ENCODE results near the gene RPS27L.
A peak's percentile ranks its signal among the peaks of the same experiment; 100 is the strongest.

Gene RPS27L

DNA sequence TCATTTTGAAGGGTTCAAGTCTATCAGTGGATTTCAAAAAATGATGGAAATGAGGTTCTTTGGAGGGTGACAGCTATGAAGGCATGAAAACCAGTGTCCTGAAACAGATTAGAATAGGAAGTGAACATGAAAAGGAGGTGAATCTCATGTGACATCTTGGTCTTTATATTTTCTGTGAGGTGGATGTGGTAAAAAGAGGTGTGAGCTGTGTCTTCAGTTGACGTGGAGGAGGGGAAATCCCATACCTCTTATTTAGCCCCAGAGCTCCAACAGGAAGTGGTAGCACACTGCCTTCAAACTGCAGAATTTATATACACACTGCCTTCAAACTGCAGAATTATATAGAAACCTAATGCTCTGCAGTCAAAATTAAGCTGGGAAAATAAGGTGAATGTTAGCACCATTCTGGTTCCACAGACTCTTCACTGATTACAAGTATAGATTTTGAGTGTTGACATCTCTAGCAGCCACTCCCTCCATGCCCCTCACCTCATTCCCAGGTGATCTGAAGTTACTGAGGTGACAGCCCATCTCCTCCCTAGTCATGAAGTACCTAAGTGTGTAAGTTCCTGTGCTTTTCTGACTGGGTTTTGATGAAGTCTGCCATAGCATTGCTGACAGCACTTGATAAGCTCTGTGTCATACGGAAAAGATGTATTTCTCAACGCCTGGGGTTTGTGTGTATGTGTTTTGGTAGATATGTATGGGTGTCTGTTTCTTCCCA lies 34.8 kb upstream of the RPS27L start (continued):
- no peak for TF ChIP-seq ZNF776 (tag by site-specific recombination; IDR thresholded peaks at IDR 0.05; ENCODE audit: borderline replicate concordance)
- no peak for TF ChIP-seq ZNF248 (tag by site-specific recombination; IDR thresholded peaks at IDR 0.05)

DNA sequence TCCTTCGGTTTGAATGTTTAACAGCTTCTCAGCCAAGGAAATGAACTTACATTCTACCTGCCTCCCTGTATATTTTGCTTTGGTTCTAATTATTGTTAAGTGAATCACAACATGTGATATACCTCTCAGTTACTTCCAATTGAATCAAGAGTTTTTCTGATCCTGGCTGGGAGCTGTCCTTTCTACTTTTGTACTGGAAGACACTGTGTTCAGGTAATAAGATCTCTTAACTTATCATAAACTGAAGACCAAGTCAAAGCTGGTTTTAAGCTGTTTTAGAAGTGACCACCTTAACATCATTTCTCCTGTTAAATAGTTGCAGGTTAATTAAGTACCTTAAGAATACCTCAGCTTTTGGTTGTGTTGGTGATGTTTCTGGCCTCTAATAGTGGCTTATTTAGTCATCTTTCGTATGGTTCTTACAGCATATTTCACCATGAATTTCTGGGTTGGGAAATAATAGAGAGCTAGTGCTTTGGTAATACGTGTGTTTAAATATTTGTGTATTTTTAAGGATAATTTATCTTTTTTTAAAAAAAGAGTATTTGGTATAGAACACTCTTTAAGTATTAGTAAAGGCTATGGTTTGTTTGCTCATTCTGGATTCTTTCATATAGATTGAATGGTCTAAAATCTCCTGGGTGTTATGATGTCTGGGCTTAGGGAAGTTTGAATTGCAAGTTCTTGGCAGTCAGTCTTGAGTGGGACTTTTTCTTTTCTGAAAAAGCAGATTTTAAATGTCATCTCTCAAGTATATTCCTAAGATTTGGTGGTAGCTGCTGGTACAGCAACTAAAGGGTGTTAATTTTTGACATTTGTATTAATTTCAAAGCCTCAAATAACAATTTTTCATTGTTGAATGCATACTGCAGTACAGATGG lies 33.7 kb upstream of the RPS27L start:
- peaks cover 5% of the 10 kb centered on the region; the same call in 1 of the 2 replicates for H3K4me1 ChIP-seq (ENCODE audit: control insufficient read depth, insufficient read depth, low read length)
- H3K9me3 ChIP-seq (ENCODE audit: control insufficient read depth, insufficient read depth, low read depth, low read length) = no peaks in the 10 kb centered on the region
- CTCF ChIA-PET = interaction anchor here (0.6 to 1.4 kb wide), 2 partner anchors 24 to 97 kb away, joined by 3 read pairs; no protein-coding TSS in a partner anchor
- no peak for TF ChIP-seq AEBP2 (tag by site-specific recombination; IDR thresholded peaks at IDR 0.05; ENCODE audit: borderline replicate concordance)
- no peak for TF ChIP-seq ZNF366 (tag by site-specific recombination; conservative IDR thresholded peaks at IDR 0.05)
- peak; percentile 6; the same call in 1 of the 2 replicates for TF ChIP-seq ZNF660 (tag by site-specific recombination; IDR thresholded peaks at IDR 0.05)
- no peak for TF ChIP-seq ZNF664 (tag by site-specific recombination; IDR thresholded peaks at IDR 0.05)
- TF ChIP-seq ZNF155 (tag by site-specific recombination; IDR thresholded peaks at IDR 0.05) = no peak
- POLR2A ChIA-PET = no interaction called here
- H3K36me3 ChIP-seq (ENCODE audit: control insufficient read depth in 2 of 2, insufficient read depth in 1 of 2, low read length in 2 of 2) = no peaks in the 10 kb centered on the region
- no peak overlapping the region for H3K4me3 ChIP-seq (ENCODE audit: low read depth, low read length)
- H3K27ac ChIP-seq (ENCODE audit: extremely low read depth, low read depth, low read length) = no peak overlapping the region

DNA sequence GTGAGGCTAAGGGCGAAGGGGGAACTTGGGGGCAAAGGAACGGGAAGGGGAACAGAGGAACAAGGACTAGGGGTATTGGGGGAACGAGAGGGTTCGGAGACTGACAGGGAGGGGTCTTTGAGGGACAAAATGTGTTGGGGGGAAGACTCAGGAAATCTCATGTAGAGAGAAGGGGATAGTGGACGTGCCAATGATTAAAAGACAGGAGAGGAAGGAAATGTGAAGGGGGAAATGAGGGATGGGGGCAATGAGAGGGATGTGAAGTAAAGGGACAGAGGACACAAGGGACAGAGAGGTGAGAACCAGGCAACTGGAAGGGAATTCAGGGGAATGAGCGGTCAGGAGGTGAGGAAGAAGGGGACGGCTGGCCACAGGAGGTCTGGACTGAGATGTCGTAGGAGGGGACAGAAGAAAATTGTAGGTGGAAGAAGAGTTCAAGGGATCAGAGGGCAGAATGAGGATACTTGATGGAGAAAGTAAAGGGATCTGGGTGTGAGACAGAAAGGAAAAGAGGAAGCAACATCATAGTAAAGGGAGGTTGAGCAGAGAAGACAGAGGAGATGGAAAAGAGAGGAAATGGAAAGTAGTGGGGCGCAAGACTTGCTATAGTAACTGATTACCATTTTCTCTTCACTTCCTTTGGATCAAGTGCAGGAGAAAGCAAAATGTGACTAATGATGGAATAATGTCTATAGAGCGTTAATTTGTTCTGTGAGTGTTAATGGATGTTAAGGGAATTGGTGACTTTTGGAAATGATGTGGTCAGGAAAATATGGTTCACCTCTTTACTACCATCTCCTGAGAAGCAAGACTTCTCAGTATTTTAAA lies 32.9 kb upstream of the RPS27L start:
- Histone ChIP-seq H3K36me3 (ENCODE audit: control insufficient read depth in 2 of 2, insufficient read depth in 1 of 2, low read length in 2 of 2) (no peaks in the 10 kb centered on the region), H3K4me1 (ENCODE audit: control insufficient read depth, insufficient read depth, low read length) (peaks cover 4% of the 10 kb centered on the region; the same call in 1 of the 2 replicates), H3K9me3 (ENCODE audit: control insufficient read depth, insufficient read depth, low read depth, low read length) (no peaks in the 10 kb centered on the region), H3K4me3 (ENCODE audit: low read depth, low read length) (peak overlapping the region; percentile 75), H3K27ac (ENCODE audit: extremely low read depth, low read depth, low read length) (no peak overlapping the region)
- POLR2A ChIA-PET = interaction anchor here (1.1 kb wide), 1 partner anchor 33 kb away, joined by 4 read pairs; the partner anchor contains the start of gene RPS27L
- CTCF ChIA-PET = interaction anchor here (1.4 kb wide), 1 partner anchor 25 kb away, joined by 3 read pairs; no protein-coding TSS in a partner anchor
- TF ChIP-seq ZNF544 (tag by site-specific recombination; IDR thresholded peaks at IDR 0.05) (no peak), BCL11A (tag by site-specific recombination; IDR thresholded peaks at IDR 0.05; ENCODE audit: low read depth) (0 out of 2 replicates have a peak, but pooled peaks have one; percentile 60), ZNF37A (tag by site-specific recombination; IDR thresholded peaks at IDR 0.05) (no peak), ZNF645 (tag by site-specific recombination; IDR thresholded peaks at IDR 0.05) (no peak), ZNF26 (tag by site-specific recombination; IDR thresholded peaks at IDR 0.05) (no peak), BCL11B (tag by site-specific recombination; IDR thresholded peaks at IDR 0.05; ENCODE audit: low read depth) (no peak), ZIC2 (tag by site-specific recombination; IDR thresholded peaks at IDR 0.05) (no peak), GLIS1 (tag by site-specific recombination; IDR thresholded peaks at IDR 0.05) (peak; percentile 18; the same call in 1 of the 2 replicates), PRDM1 (tag by site-specific recombination; IDR thresholded peaks at IDR 0.05) (peak; percentile 97), ZNF670 (tag by site-specific recombination; IDR thresholded peaks at IDR 0.05; ENCODE audit: low read depth) (no peak)
- TF ChIP-seq, protein P1, sequence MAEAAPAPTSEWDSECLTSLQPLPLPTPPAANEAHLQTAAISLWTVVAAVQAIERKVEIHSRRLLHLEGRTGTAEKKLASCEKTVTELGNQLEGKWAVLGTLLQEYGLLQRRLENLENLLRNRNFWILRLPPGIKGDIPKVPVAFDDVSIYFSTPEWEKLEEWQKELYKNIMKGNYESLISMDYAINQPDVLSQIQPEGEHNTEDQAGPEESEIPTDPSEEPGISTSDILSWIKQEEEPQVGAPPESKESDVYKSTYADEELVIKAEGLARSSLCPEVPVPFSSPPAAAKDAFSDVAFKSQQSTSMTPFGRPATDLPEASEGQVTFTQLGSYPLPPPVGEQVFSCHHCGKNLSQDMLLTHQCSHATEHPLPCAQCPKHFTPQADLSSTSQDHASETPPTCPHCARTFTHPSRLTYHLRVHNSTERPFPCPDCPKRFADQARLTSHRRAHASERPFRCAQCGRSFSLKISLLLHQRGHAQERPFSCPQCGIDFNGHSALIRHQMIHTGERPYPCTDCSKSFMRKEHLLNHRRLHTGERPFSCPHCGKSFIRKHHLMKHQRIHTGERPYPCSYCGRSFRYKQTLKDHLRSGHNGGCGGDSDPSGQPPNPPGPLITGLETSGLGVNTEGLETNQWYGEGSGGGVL (tag by site-specific recombination; IDR thresholded peaks at IDR 0.05) = peak; percentile 41; the same call in 1 of the 2 replicates
- TF ChIP-seq, protein P2, sequence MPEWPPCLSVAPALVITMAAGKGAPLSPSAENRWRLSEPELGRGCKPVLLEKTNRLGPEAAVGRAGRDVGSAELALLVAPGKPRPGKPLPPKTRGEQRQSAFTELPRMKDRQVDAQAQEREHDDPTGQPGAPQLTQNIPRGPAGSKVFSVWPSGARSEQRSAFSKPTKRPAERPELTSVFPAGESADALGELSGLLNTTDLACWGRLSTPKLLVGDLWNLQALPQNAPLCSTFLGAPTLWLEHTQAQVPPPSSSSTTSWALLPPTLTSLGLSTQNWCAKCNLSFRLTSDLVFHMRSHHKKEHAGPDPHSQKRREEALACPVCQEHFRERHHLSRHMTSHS (tag by site-specific recombination; IDR thresholded peaks at IDR 0.05) = no peak
- TF ChIP-seq, protein P3, sequence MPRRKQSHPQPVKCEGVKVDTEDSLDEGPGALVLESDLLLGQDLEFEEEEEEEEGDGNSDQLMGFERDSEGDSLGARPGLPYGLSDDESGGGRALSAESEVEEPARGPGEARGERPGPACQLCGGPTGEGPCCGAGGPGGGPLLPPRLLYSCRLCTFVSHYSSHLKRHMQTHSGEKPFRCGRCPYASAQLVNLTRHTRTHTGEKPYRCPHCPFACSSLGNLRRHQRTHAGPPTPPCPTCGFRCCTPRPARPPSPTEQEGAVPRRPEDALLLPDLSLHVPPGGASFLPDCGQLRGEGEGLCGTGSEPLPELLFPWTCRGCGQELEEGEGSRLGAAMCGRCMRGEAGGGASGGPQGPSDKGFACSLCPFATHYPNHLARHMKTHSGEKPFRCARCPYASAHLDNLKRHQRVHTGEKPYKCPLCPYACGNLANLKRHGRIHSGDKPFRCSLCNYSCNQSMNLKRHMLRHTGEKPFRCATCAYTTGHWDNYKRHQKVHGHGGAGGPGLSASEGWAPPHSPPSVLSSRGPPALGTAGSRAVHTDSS (tag by site-specific recombination; IDR thresholded peaks at IDR 0.05) = no peak

Data from HEK293 (cell line).